ENCODE measurements around the gene HNRNPU.

GRCh38 chr1:244836584-244836983 is 27.8 kb downstream of the HNRNPU start:
- TF ChIP-seq POLR2A (IDR thresholded peaks at IDR 0.05) (no peak), CTCF (IDR thresholded peaks at IDR 0.05 in 8 of 11, conservative IDR thresholded peaks at IDR 0.05 in 3 of 11) (no peak)

Data from spleen (tissue), 7 donors.